Neural cell (in vitro differentiated cells): Measurements from ENCODE around the gene HIRIP3. TPM values are rescaled to one million over a fixed set of nuclear protein-coding genes. Genes with fewer than 3 reads are reported as not detected.
"Not testable (repeated sequence)": the region's sequence is repeated elsewhere in the genome, so short reads cannot be mapped to it uniquely, and the experiment has no call there.

ENCODE experiments used
- H2AFZ ChIP-seq: fragments of 200-600, 300-800 bp; sonication (generic), shearing (Covaris generic); 2 replicates; pipeline ENCODE4 v1.6.0; 2014; ENCODE audit warnings: low read depth, mild to moderate bottlenecking, antibody characterized with exemption, low read length, moderate library complexity
- H3F3A ChIP-seq: fragments of 200-600 bp; shearing (Covaris generic); 2 replicates; pipeline ENCODE4 v1.6.1; 2016; ENCODE audit warnings: mild to moderate bottlenecking, moderate library complexity, mixed read lengths, antibody characterized with exemption, low read length; ENCODE audit not compliant: insufficient read depth, poor library complexity, severe bottlenecking
- H3K27ac ChIP-seq: fragments of 200-600, 300-800 bp; sonication (generic), shearing (Covaris generic); 2 replicates; pipeline ENCODE4 v1.5.1; 2014; ENCODE audit warnings: mild to moderate bottlenecking, low read length, moderate library complexity
- H3K27me3 ChIP-seq: fragments of 300-800, 200-600 bp; sonication (generic), shearing (Covaris generic); 2 replicates; pipeline ENCODE4 v1.6.0; 2014; ENCODE audit warnings: mild to moderate bottlenecking, low read depth, low read length, moderate library complexity; ENCODE audit not compliant: insufficient read depth
- H3K36me3 ChIP-seq: fragments of 300-800, 200-600 bp; sonication (generic), shearing (Covaris generic); 2 replicates; pipeline ENCODE4 v1.5.1; 2014; ENCODE audit warnings: mild to moderate bottlenecking, antibody characterized with exemption, low read length, moderate library complexity; ENCODE audit not compliant: insufficient read depth
- H3K4me2 ChIP-seq: fragments of 300-800, 200-600 bp; sonication (generic), shearing (Covaris generic); 2 replicates; pipeline ENCODE4 v1.6.0; 2014; ENCODE audit warnings: mild to moderate bottlenecking, low read length
- H3K4me3 ChIP-seq: fragments of 300-800, 200-600 bp; sonication (generic), shearing (Covaris generic); 2 replicates; pipeline ENCODE4 v1.5.1; 2014; ENCODE audit warnings: mild to moderate bottlenecking, low read length, moderate library complexity
- H3K79me2 ChIP-seq: fragments of 200-600 bp; shearing (Covaris generic); replicated peaks from 2 replicates; pipeline ENCODE4 v1.6.0; 2014; ENCODE audit warnings: mild to moderate bottlenecking, low read length, moderate library complexity; ENCODE audit not compliant: insufficient read depth
- H3K9ac ChIP-seq: fragments of 300-800, 200-600 bp; sonication (generic), shearing (Covaris generic); 2 replicates; pipeline ENCODE4 v1.6.1; 2016; ENCODE audit warnings: mild to moderate bottlenecking, low read length, mixed read lengths
- H3K9me2 ChIP-seq: fragments of 200-600 bp; shearing (Covaris generic); 2 replicates; pipeline ENCODE4 v1.6.1; 2016; ENCODE audit warnings: mild to moderate bottlenecking, low read length, mixed read lengths; ENCODE audit not compliant: insufficient read depth
- H3K9me3 ChIP-seq: fragments of 200-600, 300-800 bp; sonication (generic), shearing (Covaris generic); 2 replicates; pipeline ENCODE4 v1.6.1; 2016; ENCODE audit warnings: mild to moderate bottlenecking, mixed run types, low read length, moderate library complexity, mixed read lengths
- H4K20me1 ChIP-seq: fragments of 200-600 bp; shearing (Covaris generic); 2 replicates; pipeline ENCODE4 v1.6.1; 2016; ENCODE audit warnings: mild to moderate bottlenecking, mixed run types; ENCODE audit not compliant: insufficient read depth
- EP300 ChIP-seq: fragments of 450-650 bp; conservative IDR thresholded peaks from 2 replicates; pipeline ENCODE4 v1.6.1; 2014; ENCODE audit warnings: antibody characterized with exemption, mild to moderate bottlenecking, moderate library complexity; ENCODE audit not compliant: poor library complexity, severe bottlenecking
- EZH2 ChIP-seq: fragments of 200-600, 300-800 bp; shearing (Covaris generic), sonication (generic); IDR thresholded peaks from 2 replicates; pipeline ENCODE4 v1.6.1; 2014; ENCODE audit warnings: antibody characterized with exemption, low read length, borderline replicate concordance, mild to moderate bottlenecking; ENCODE audit not compliant: insufficient read depth, poor library complexity, severe bottlenecking
- MXI1 ChIP-seq: fragments of 450-650 bp; conservative IDR thresholded peaks from 2 replicates; pipeline ENCODE4 v1.6.1; 2014; ENCODE audit warnings: antibody characterized with exemption, mild to moderate bottlenecking; ENCODE audit not compliant: poor library complexity, severe bottlenecking
- POLR2AphosphoS5 ChIP-seq: IDR thresholded peaks from 2 replicates; pipeline ENCODE4 v1.6.1; 2012
- RAD21 ChIP-seq: fragments of 450-650 bp; conservative IDR thresholded peaks from 2 replicates; pipeline ENCODE4 v1.6.1; 2014; ENCODE audit warnings: antibody characterized with exemption, mild to moderate bottlenecking, moderate library complexity
- SMC3 ChIP-seq: fragments of 450-650 bp; conservative IDR thresholded peaks from 2 replicates; pipeline ENCODE4 v1.6.1; 2014; ENCODE audit warnings: antibody characterized with exemption, mild to moderate bottlenecking, moderate library complexity; ENCODE audit not compliant: poor library complexity
- TAF1 ChIP-seq: IDR thresholded peaks from 2 replicates; pipeline ENCODE4 v1.6.1; 2012; ENCODE audit warnings: low read depth
- polyA plus RNA-seq: library from polyadenylated mRNA; depleted of rRNA; stranded (reverse); fragments of >200 nt; gene quantifications from 2 replicates; pipeline ENCODE4 v1.2.3, GENCODE V29; 2014
- TF ChIP-seq, protein P1 (sequence below): fragments of 450-650 bp; IDR thresholded peaks from 2 replicates; pipeline ENCODE4 v1.5.1; 2014; ENCODE audit warnings: antibody characterized with exemption, mild to moderate bottlenecking, moderate library complexity; ENCODE audit not compliant: poor library complexity, severe bottlenecking
- TF ChIP-seq, protein P2 (sequence below): IDR thresholded peaks from 2 replicates; pipeline ENCODE4 v1.6.1; 2012; ENCODE audit warnings: borderline replicate concordance

Gene HIRIP3
- polyA plus RNA-seq, 1 donor from 2014 or later, result 51.2 TPM

DNA sequence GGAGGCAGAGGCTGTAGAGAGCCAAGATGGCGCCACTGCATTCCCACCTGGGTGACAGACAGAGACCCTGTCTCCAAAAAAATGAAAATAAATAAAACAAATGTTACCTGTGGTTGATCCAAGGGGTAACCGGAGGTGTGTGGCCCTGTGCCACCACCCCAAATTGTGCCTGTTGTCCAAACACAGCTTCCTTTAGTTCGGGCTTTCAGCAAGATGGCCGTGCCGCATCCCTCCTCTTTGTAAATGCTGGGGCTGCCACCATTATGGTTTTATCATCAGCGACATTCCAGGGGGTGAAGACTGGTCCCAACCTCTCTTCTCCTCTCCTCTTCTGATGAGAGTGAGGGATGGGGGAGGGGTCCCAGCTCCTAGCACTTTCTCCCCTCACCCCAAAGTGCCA, 27.5 kb upstream of the HIRIP3 start, which contains the start of gene C16orf92:
TSS of gene C16orf92 (plus strand) at position 312 of the 400 bp plus-strand sequence. CDS start 143 bp downstream, outside the sequence.
- no peak within 1 kb of the TSS for H3K4me3 ChIP-seq
- no peaks in the 10 kb centered on the region for H4K20me1 ChIP-seq
- H3K79me2 ChIP-seq, result no peaks in the 10 kb centered on the region
- H3K27ac ChIP-seq, result no peak within 1 kb of the TSS
- no peak within 1 kb of the TSS for H3K4me2 ChIP-seq
- H3K9ac ChIP-seq, result no peak within 1 kb of the TSS
- H2AFZ ChIP-seq, result no peak within 1 kb of the TSS
- no peaks in the 10 kb centered on the region for H3K27me3 ChIP-seq
- H3K9me2 ChIP-seq, result no peaks in the 10 kb centered on the region
- no peaks in the 10 kb centered on the region for H3F3A ChIP-seq
- no peaks in the 10 kb centered on the region for H3K36me3 ChIP-seq
- TF ChIP-seq, protein P1, sequence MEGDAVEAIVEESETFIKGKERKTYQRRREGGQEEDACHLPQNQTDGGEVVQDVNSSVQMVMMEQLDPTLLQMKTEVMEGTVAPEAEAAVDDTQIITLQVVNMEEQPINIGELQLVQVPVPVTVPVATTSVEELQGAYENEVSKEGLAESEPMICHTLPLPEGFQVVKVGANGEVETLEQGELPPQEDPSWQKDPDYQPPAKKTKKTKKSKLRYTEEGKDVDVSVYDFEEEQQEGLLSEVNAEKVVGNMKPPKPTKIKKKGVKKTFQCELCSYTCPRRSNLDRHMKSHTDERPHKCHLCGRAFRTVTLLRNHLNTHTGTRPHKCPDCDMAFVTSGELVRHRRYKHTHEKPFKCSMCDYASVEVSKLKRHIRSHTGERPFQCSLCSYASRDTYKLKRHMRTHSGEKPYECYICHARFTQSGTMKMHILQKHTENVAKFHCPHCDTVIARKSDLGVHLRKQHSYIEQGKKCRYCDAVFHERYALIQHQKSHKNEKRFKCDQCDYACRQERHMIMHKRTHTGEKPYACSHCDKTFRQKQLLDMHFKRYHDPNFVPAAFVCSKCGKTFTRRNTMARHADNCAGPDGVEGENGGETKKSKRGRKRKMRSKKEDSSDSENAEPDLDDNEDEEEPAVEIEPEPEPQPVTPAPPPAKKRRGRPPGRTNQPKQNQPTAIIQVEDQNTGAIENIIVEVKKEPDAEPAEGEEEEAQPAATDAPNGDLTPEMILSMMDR, result no peak
- no peak for TF ChIP-seq TAF1
- H3K9me3 ChIP-seq, result no peaks in the 10 kb centered on the region

GRCh38 chr16:30018731-30019158, 23.3 kb upstream of the HIRIP3 start:
- no peak overlapping the region for H3K27ac ChIP-seq
- no peaks in the 10 kb centered on the region for H3K9me3 ChIP-seq

DNA sequence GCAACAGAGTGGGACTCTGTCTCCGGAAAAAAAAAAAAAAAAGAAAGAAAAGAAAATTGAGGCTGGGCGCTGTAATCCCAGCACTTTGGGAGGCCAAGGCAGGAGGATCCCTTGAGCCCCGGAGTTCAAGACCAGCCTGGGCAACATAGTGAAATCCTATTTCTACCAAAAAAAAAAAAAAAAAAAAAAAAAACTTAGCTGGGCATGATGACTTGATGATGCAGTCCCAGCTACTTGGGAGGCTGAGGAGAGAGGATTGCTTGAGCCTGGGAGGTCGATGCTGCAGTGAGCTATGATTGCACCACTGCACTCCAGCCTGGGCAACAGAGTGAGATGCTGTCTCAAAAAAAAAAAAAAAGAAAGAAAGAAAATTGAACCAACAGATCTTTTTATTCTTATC, 22.5 kb upstream of the HIRIP3 start:
- not testable (repeated sequence) for H3K36me3 ChIP-seq, H3K79me2 ChIP-seq, H3K27me3 ChIP-seq, H3K9ac ChIP-seq, H4K20me1 ChIP-seq, H3K4me3 ChIP-seq, H3F3A ChIP-seq, H3K9me3 ChIP-seq, H2AFZ ChIP-seq, H3K4me2 ChIP-seq, H3K27ac ChIP-seq, H3K9me2 ChIP-seq

More at GRCh38 chr16:30018731-30019158, 23.3 kb upstream of the HIRIP3 start:
- no peaks in the 10 kb centered on the region for H3K79me2 ChIP-seq
- H2AFZ ChIP-seq, result no peak overlapping the region
- no peaks in the 10 kb centered on the region for H3K27me3 ChIP-seq
- H3K9ac ChIP-seq, result no peak overlapping the region
- H3K36me3 ChIP-seq, result no peaks in the 10 kb centered on the region
- no peaks in the 10 kb centered on the region for H3F3A ChIP-seq
- no peak overlapping the region for H3K4me2 ChIP-seq
- no peaks in the 10 kb centered on the region for H3K9me2 ChIP-seq
- H3K4me3 ChIP-seq, result no peak overlapping the region
- TF ChIP-seq EZH2 (no peak), MXI1 (no peak), EP300 (no peak), TAF1 (no peak), RAD21 (no peak), SMC3 (no peak)
- no peaks in the 10 kb centered on the region for H4K20me1 ChIP-seq

DNA sequence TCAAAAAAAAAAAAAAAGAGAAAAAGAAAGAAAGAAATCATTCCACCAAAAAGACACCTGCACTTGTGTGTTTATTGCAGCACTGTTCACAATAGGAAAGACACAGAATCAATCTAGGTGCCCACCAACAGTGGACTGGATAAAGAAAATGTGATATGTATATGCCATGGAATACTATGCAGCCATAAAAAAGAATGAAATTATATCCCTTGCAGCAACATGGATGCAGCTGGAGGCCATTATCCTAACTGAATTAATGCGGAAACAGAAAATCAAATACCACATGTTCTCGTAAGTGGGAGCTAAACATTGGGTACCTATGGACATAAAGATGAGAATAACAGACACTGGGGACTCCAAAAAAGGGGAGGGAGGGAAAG, 21.9 kb upstream of the HIRIP3 start:
- no peaks in the 10 kb centered on the region for H3K79me2 ChIP-seq
- no peak overlapping the region for H3K4me2 ChIP-seq
- no peaks in the 10 kb centered on the region for H3F3A ChIP-seq
- no peaks in the 10 kb centered on the region for H4K20me1 ChIP-seq
- no peak for TF ChIP-seq TAF1
- no peak for TF ChIP-seq EP300
- no peak for TF ChIP-seq MXI1
- no peak for TF ChIP-seq POLR2AphosphoS5
- TF ChIP-seq, protein P2, sequence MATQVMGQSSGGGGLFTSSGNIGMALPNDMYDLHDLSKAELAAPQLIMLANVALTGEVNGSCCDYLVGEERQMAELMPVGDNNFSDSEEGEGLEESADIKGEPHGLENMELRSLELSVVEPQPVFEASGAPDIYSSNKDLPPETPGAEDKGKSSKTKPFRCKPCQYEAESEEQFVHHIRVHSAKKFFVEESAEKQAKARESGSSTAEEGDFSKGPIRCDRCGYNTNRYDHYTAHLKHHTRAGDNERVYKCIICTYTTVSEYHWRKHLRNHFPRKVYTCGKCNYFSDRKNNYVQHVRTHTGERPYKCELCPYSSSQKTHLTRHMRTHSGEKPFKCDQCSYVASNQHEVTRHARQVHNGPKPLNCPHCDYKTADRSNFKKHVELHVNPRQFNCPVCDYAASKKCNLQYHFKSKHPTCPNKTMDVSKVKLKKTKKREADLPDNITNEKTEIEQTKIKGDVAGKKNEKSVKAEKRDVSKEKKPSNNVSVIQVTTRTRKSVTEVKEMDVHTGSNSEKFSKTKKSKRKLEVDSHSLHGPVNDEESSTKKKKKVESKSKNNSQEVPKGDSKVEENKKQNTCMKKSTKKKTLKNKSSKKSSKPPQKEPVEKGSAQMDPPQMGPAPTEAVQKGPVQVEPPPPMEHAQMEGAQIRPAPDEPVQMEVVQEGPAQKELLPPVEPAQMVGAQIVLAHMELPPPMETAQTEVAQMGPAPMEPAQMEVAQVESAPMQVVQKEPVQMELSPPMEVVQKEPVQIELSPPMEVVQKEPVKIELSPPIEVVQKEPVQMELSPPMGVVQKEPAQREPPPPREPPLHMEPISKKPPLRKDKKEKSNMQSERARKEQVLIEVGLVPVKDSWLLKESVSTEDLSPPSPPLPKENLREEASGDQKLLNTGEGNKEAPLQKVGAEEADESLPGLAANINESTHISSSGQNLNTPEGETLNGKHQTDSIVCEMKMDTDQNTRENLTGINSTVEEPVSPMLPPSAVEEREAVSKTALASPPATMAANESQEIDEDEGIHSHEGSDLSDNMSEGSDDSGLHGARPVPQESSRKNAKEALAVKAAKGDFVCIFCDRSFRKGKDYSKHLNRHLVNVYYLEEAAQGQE, result no peak
- no peak for TF ChIP-seq SMC3
- no peak for TF ChIP-seq RAD21
- H3K27ac ChIP-seq, result no peak overlapping the region
- H3K27me3 ChIP-seq, result no peaks in the 10 kb centered on the region
- no peaks in the 10 kb centered on the region for H3K9me2 ChIP-seq
- H2AFZ ChIP-seq, result no peak overlapping the region
- H3K36me3 ChIP-seq, result no peaks in the 10 kb centered on the region
- H3K9me3 ChIP-seq, result no peaks in the 10 kb centered on the region
- no peak overlapping the region for H3K9ac ChIP-seq
- H3K4me3 ChIP-seq, result no peak overlapping the region
